ENCODE data around the gene TOR3A.

DNA sequence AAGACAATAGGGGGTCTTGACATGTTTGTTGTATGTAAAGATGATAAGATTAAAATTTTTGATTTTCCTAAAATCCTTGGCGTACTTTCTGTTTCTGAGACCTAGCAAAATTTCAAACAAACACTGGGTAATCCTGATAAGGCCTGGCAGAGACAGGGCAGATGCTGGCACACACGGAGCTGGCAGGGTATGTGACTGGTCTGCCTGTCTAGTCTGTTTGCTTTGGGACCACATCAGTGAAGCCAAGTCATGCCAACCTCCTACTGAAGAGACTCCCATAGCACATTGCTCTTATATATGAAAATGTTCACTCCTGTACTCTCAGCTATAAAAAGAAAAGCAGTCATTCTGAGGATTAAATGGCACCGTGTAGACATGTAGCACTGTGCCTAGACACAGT lies 14.1 kb downstream of the TOR3A start:
- TF ChIP-seq GATA2 (IDR thresholded peaks at IDR 0.05; ENCODE audit: low read depth, low read length) (no peak), GATA3 (IDR thresholded peaks at IDR 0.05; ENCODE audit: low read depth, low read length) (no peak)
